ENCODE measurements around the gene MRI1.
"Not testable (repeated sequence)": the region's sequence is repeated elsewhere in the genome, so short reads cannot be mapped to it uniquely, and the experiment has no call there.

The MRI1 gene

DNA sequence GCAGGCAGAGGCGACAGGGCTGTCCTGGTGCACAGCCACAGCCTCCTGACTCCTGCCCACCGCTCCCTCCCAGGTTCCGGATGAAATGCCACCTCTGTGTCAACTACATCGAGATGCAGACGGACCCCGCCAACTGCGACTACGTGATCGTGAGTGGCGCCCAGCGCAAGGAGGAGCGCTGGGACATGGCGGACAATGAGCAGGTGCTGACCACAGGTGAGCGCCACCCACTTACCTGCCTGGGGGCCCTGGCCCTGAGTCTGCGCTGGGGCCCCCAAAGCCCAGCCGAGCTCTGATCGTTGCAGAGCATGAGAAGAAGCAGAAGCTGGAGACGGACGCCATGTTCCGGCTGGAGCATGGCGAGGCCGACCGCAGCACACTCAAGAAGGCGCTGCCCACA is 5.5 kb upstream of the MRI1 start:
- no peak for DNase-seq (ENCODE audit: low read depth in 2 of 2)

GRCh38 chr19:13761423-13761822 is 2.9 kb upstream of the MRI1 start:
- no peak for DNase-seq (ENCODE audit: low read depth in 2 of 2)

- no peak for DNase-seq (ENCODE audit: low read depth in 2 of 2)
These were observed 1.6 kb upstream of the MRI1 start for GRCh38 chr19:13762635-13763235.

DNA sequence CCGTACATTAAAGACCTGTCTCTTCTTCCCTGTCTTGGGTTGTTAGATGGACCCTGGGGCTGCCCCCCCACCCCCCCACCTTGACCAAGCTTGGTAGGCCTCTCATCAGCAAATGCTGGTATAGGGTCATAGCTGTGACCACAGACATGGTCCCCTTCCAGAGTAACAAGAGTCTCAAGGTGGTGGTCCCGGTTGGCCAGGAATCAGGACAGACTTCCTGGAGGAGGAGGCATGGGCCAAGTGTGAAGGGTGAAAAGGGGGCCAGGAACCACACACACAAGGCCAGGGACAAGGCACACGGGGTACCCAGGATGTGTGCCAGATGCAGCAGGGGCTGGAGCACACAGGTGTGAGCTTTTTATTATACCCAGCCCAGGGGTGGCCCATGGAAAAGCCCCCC is 1.1 kb upstream of the MRI1 start:
- DNase-seq (ENCODE audit: low read depth in 2 of 2) = no peak

GRCh38 chr19:13764821-13765394 is 586 bp downstream of the MRI1 start:
- no peak for DNase-seq (ENCODE audit: low read depth in 2 of 2)

- no peak for DNase-seq (ENCODE audit: low read depth in 2 of 2)
These were observed 1.2 kb downstream of the MRI1 start for GRCh38 chr19:13765395-13766094.

DNA sequence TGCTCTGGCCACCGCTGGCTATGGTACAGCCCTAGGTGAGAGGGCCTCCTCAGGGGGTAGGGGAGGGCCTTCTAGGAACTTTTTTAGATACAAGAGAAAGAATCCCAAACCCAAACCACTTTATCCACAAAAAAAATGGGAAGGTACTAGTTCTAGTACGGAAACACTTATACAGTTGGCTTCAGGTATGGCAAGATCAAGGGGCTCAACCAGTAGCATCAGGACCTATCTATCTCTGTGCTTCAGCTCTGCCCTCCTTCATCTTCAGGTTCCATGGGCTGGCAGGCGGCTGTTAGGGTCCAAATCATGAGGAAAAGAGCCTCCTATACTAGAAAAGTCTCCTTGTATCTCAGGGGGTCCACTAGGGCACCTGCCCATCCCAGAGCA is 1.8 kb downstream of the MRI1 start:
- no peak for DNase-seq (ENCODE audit: low read depth in 2 of 2)

DNA sequence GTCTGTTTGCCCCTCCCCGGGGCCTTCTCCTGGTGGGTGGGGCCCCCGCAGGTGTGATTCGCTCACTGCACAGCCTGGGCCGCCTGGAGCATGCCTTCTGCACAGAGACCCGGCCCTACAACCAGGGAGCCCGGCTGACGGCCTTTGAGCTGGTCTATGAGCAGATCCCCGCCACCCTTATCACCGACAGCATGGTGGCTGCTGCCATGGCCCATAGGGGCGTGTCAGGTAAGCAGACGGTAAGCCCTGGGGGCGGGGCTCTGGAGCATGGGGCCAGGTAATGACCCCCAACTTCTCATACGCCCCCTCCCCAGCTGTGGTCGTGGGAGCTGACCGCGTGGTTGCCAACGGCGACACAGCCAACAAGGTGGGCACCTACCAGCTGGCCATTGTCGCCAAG is 4.2 kb downstream of the MRI1 start:
- DNase-seq (ENCODE audit: low read depth in 2 of 2) = no peak

- DNase-seq (ENCODE audit: low read depth in 2 of 2) = no peak
These were observed 5.8 kb downstream of the MRI1 start for GRCh38 chr19:13770013-13770635.

DNA sequence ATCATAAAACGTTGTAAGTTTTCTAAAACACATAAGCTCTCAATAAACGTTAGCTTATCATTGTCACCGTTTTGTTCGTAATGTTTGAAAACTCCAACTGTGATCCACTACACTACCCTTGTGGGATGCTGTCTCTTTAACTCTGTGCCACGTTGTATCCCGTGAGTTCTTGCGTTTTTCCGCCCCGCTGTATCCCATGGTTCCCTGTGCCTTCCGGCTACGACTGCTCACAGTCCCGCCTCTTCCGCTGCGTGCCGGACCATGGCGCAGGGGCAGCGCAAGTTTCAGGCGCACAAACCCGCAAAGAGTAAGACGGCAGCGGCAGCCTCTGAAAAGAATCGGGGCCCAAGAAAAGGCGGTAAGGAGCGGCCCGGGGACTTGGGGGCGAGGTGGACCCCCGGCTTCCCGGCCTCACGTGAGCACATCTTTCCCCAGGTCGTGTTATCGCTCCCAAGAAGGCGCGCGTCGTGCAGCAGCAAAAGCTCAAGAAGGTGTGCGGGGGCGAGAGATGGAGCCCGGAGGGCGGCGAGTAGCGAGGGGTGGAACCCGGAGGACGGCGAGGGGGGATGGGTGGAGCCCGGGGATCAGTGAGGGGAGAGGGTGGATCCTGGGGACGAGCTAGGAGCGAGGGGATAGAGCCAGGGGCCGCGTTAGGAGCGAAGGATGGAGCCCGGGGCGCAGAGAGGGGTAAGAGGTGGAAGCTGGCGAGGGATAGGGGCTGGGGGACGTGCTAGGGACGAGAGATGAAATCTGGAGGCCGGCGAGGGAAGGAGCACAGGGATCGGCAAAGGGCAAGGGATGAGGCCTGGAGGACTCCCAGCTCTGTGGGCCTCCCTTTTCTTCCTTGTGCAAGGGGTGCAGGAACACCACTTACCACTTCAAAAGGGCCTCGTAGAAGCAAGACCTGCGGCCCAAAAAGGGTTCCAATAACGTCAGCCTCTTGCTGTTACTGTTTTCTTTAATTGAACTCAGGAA is 10.2 kb downstream of the MRI1 start, which contains the start of gene C19orf53:
TSS of gene C19orf53 (plus strand) at position 240 of the 975 bp plus-strand sequence. CDS start at position 262, 22 bp downstream.
- peak; percentile 76 to 77 for DNase-seq (ENCODE audit: low read depth in 2 of 2)

DNA sequence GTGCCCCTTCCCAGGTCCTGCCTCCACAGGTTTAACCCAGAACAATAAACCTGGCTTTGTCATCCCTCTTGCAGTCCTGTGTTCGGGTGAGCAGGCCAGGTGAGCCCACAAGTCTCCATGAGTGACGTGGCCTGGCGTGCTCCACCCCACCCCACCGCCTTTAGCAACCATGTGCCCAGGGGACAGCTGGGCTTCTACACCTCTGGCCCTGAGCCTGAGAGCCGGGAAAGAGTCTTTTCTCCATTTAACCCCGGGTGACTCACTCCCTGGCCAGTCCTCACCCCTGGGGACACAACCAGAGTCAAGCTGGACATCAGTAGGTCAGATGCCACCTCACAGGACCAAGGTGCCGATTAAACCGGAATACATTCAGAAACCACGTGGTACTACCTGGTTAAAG is 14.1 kb downstream of the MRI1 start:
- DNase-seq (ENCODE audit: low read depth in 2 of 2) = no peak

DNA sequence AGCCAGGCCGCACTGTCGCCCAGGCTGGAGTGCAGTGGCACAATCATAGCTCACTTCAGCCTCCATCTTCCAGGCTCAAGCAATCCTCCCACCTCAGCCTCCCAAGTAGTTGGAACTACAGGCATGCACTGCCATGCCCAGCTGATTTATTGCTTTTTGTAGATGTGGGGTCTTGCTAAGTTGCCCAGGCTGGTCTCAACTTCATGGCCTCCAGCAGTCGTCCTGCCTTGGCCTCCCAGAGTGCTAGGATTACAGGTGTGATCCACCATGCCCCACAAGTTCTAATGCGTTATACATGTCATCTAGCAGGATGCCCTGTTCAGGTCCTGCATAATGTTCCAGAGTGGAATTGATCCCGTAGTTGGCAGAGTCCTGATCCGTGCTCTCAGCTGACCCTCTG is 14.5 kb downstream of the MRI1 start:
- no peak for DNase-seq (ENCODE audit: low read depth in 2 of 2)

GRCh38 chr19:13779794-13780193 is 15.5 kb downstream of the MRI1 start:
- DNase-seq (ENCODE audit: low read depth in 2 of 2) = not testable (repeated sequence)

GRCh38 chr19:13781547-13781946 is 17.2 kb downstream of the MRI1 start:
- DNase-seq (ENCODE audit: low read depth in 2 of 2) = peak; percentile 82

DNA sequence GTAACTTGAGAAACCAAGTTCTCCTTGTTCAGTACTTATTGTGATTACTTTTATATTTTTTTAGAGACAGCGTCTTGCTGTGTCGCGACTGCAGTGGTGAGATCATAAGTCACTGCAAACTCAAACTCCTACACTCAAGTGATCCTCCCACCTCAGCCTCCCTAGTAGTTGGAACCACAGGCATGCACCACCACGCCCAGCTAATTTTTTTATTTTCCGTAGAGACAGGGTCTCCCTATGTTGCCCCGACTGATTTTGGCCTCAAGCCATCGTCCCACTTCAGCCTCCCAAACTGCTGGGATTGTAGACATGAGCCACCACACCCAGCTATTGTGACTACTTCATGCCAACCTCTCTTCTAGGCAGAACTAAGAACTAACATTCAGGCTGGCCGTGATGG is 18.2 kb downstream of the MRI1 start:
- DNase-seq (ENCODE audit: low read depth in 2 of 2) = no peak

DNA sequence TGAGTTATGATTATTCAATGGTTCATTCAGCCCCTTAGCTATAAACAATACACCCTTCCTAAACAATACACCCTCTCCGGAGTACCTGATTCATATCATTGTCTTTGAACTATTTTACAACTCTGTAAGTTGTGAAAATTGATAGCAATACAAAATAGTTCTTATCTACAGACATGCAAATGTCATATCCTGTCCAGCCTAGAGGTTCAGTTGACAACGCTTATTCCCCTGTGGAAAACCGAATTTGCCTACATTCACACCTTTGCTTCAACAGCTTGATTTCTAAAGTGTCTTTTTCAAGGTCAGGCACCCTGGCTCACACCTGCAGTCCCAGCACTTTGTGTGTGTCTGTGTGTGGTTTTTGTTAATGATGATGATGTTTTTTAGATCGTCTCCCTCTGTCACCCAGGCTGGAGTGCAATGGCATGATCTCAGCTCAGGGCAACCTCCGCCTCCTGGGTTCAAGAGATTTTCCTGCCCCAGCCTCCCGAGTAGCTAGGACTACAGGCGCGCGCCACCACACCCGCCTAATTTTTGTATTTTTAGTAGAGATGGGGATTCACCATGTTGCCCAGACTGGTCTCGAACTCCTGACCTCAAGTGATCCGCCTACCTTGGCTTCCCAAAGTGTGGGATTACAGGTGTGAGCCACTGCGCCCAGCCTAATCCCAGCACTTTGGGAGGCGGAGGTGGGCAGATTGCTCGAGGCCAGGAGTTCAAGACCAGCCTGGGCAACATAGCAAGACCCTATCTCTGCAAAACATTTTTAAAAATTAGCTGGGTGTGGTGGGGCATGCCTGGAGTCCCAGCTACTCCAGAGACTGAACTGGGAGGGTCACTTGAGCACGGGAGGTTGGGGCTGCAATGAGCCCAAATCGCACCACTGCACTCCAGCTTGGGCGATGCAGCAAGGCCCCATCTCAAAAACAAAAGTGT is 19.5 kb downstream of the MRI1 start:
- no peak for DNase-seq (ENCODE audit: low read depth in 2 of 2)

GRCh38 chr19:13784731-13785452 is 20.6 kb downstream of the MRI1 start:
- peak; percentile 27 to 37 for DNase-seq (ENCODE audit: low read depth in 2 of 2)

DNA sequence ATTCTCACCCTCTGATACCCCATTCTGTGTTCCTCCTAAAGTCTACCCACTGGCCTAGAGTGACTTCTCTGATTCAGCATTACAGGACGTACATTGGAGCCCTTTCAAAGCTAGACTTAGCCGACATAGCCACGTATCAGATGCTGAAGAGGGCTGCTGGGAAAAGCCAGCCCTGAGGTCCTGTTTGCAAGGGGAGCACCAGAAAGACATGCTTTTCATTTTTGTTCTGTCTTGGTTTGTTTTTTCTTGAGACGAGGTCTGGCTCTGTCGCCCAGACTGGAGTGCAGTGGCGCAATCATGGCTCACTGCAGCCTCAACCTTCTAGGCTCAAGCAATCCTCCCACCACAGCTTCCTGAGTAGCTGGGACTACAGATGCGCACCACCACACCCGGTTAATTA is 24.7 kb downstream of the MRI1 start:
- peak; percentile 46 to 58 for DNase-seq (ENCODE audit: low read depth in 2 of 2)

- DNase-seq (ENCODE audit: low read depth in 2 of 2) = no peak
These were observed 26.0 kb downstream of the MRI1 start for GRCh38 chr19:13790354-13790753.

DNA sequence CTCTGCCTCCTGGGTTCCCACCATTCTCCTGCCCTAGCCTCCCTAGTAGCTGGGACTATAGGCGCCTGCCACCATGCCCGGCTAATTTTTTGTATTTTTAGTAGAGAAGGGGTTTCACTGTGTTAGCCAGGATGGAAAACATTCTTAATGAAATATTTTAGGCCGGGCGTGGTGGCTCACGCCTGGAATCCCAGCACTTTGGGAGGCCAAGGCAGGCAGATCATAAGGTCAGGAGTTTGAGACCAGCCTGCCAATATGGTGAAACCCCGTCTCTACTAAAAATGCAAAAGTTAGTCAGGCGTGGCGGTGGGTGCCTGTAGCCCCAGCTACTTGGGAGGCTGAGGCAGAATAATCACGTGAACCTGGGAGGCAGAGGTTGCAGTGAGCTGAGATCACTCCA is 29.0 kb downstream of the MRI1 start:
- DNase-seq (ENCODE audit: low read depth in 2 of 2) = not testable (repeated sequence)
